GM19452 (cell line): ENCODE data around the gene EXT2.

Source experiments
- ATAC-seq: cut with Tn5 transposase; IDR thresholded peaks from one replicate; pipeline ENCODE4 v1.9.1; 2021; ENCODE audit not compliant: unreplicated experiment

The EXT2 gene

DNA sequence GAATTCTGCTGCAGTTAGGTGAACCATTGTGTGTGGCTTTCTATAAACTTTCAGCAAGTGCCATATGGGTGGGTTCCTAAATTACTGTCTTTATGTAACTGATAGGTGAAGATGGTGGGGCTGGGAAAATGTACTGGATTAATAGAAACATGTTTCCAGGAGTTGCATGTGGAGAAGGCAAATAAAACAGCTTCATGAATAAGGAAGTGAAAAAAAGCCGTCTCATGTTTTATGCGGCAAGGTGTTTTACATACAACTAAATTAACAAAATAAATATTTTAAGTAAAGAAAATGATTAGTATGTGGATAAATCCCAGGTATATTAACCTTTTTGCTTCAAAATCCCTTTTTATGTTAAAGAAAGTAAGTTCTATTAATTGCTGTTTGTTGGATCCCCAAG lies 67.2 kb downstream of the EXT2 start:
- no peak for ATAC-seq

DNA sequence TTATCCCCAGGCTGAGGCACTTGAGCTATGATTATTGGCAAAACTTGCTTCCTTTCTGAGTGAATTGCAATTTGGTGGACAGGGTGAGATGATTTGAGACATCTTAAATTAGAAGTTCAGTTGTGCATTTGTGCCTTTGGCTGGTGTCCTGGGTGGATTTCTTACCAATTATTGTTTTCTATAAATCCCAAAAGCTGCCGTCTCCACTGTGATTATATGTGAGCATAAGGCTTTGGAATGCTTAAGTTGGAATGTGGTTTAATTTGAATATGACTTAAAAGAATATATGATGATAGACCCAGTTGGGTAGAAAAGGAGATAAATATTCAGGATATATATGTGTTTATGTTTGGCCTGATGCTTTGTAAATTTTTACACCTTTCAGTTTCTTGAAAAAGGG lies 70.0 kb downstream of the EXT2 start:
- no peak for ATAC-seq

DNA sequence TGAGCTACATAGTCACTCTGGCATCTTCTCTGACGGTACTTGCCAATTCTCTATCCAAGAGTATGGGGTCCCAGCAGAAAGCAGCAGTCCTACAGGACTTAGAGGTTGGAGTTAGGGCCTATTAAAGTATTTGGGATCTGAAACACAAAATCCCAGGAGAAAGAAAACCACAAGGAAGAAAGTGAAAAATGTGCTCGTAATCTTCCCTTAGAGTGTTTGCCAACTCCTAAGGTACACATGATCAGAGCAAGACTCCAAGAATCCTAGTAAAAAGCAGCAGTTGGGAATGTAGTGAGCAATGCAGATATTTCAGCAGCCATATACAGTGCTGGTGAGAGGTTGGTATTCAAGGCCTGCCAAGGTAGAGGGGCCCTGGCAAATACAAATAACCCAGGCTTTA lies 71.6 kb downstream of the EXT2 start:
- ATAC-seq = no peak

DNA sequence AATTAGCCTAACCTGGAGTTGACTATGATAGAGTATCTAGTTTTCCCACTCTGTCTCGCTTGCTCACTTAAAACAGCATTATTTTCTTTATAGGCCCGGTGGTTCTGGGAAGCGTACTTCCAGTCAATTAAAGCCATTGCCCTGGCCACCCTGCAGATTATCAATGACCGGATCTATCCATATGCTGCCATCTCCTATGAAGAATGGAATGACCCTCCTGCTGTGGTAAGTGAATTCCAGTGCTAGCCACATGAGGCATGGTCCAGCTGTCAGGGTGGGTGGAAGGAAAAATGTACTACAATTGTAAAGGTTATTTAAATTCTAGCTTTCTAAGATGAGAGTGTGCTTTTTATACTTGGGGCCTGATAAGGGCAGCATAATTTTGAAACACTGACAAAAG lies 76.0 kb downstream of the EXT2 start:
- no peak for ATAC-seq

DNA sequence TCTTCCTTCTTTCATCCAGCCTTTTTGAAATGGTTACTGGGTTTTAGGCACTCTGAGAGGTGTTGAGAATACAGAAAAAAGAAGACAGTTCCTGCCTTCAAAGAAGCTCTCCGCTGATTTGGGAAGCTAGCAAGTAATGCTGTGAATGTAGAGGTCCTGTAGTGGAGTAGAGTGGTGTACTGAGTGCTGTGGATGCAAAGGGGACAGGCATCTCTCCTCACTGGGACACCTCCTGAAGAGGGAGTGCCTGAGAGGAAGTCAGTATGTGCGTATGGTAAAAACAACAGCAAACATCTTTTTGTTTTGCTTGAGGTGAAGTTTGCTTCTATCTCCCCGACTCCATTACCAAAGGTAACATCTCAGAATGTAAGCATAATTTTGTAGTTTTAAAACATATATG lies 77.5 kb downstream of the EXT2 start:
- no peak for ATAC-seq

GRCh38 chr11:44174842-44175241 lies 79.4 kb downstream of the EXT2 start:
- ATAC-seq = no peak

DNA sequence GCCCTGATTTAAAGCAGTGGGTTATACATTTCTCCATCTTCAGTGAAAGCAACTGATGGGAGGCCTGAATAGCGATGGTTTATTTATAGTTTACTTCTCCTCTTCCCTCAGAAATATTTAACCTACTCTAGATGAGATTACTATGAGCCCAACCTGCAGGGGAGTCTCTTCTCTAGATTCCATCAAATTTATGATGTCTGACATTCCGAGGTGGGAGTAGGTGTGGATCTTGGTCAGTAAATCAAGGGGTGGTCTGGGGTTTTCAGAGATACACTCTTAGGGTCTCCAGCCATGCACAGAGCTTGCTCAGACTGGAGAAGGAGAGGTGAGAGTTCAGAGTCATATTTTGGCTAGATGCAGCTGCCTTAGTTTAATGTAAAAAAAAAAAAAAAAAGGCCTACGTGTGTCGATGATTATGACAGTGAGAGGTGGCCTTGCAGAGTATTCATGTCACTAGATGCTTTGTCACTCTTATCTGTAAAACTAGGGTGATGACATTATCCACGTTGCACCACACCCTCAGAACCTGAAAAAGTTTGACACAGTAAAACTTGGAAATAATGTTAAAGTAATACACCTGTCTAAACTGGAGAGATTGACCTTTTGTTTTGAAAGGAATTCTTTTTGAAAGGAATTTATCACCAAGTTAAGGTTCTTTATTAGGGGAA lies 81.2 kb downstream of the EXT2 start:
- no peak for ATAC-seq

DNA sequence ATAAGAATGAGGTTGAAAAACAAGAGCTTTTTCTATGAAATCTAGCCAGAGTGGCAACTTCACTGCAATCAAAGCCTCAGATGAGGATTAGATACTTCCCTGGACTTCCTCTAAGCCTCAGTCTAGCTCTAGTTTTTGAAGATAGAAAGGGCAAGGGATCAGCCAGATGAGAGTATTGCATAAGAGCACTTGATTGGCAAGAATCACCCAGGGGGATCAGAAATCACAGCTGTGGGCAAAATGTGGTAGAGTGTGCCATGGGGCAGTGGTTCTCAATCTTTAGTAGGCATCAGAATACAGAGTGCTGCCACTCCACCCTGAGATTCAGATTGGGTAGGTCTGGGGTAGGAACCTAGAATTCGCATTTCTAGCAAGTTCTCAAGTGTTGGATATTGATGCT lies 82.4 kb downstream of the EXT2 start:
- no peak for ATAC-seq

GRCh38 chr11:44178381-44178780 lies 82.9 kb downstream of the EXT2 start:
- no peak for ATAC-seq

DNA sequence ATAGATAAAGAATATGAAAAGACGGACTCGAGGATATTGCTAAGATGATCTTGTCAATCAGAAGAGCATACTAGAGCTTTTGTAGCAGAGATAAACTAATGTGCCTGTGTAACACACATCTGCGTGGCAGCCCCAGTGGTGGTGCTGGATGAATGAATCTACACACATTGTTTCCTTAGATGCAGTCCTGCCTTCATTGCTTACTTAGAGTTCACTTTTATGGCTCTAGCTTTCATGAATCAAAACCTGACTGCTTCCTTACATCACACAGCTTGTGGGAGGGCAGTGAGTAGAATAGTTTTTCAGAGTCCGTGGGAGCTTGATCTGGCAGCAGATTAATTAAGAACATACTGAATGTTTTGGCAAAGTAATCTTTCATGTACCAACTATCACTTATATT lies 83.7 kb downstream of the EXT2 start:
- ATAC-seq = no peak

GRCh38 chr11:44180107-44180506 lies 84.6 kb downstream of the EXT2 start:
- no peak for ATAC-seq

GRCh38 chr11:44185522-44185921 lies 90.0 kb downstream of the EXT2 start:
- no peak for ATAC-seq

- ATAC-seq = no peak
Observed at GRCh38 chr11:44186321-44186930, 90.9 kb downstream of the EXT2 start.

GRCh38 chr11:44188643-44189042 lies 93.2 kb downstream of the EXT2 start:
- no peak for ATAC-seq

DNA sequence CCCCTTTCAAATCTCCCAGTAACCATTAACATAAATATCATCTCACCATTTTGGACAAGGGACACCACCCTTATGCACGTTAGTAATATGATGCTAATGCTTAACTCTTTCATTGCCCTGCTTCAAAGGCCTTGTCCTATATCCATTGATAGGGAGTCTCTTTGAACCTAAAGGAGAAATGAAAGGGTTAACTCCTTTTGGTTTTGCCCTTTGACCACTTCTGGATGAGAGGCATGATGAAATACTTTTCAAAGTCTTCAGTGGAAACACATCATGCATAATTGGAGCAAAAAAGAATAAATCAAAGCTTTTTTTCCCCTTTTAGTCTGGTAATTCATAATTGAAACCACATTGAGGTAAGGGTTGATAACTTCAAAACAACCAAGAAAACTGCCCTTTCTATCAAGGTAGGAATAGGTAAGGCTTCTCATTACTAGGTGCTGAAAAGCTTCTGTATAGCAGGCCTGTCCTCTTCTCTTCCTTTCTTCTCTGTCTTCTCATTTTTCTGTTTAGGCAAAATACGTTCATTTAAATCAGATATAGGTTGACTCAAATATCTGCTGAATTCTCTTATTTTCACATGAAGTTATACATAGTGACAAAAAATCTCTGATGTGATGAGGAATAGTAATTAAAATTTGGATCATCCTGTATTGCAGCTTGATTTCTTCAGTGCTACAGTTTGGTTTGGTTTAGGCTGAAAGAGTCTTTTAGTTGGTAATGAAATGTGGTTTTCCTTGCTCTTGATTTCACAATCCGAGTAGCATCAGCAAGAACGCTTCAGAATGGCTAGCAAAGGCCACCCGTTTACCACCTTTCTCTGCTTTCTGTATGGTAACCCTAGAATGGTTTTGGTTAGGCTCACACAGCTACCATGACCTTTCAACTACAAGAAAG lies 94.8 kb downstream of the EXT2 start:
- no peak for ATAC-seq

DNA sequence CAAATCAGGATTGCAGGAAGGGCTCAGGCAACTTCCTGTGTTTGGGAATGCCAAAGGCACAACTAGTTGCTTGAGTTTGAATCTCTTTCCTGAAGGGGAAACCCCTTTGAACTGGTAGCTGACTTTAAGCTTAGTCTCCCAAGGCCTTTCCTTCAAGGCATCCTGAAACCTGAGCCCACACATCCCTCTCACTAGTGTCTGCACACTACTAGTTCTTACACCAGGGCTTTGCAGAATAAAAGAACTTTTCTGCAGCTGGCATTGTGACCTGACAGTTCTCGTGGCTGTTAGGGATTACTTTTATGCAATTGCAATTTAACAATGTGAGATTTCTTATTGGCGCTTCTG lies 95.4 kb downstream of the EXT2 start:
- ATAC-seq = no peak

GRCh38 chr11:44191322-44192016 lies 96.0 kb downstream of the EXT2 start:
- no peak for ATAC-seq

DNA sequence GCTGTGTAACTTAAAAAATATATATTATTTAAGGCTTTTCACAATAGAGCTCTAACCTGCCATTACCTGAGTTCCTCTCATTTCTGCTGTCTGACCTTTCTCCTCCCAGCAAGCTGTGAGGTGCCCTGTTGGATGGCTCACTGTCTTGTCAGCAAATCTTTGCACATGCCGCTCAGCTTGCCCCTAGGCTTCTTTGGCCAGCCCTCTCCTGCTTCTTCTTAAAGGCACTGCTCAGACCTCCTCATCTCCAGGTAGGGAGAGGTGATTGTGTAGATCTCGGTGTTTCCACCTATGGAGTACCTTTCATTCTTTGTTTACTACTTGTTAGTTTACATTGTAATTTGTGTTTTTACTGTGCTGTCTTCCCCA lies 96.5 kb downstream of the EXT2 start:
- ATAC-seq = no peak

DNA sequence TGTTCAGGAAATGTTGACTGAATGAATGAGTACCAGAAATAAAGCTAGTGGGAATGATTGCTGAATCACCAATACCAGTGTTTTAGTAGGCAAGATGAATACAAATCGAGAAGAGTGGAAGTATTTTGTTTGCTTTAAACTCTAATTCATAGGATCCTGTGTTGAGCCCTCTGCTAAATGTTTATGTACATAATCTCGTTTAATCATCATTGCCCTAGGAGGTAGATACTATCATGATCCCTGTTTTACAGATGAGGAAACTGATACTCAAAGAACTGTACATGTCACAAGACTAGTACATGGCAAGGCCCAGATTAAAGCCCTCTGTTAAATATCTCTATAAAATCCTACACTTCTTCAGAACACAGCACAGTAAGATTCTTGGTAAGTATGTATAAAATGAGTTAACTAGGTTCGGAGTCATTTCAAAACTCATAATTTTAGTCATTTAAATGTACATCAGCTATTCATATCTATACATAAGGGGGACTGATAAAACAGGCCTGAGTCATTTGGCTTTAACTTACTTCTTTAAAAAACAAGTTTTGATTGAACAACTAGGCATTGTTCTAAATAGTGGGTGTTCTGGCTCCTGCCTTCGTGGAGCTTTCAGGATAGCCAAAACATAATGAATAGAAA lies 97.1 kb downstream of the EXT2 start:
- ATAC-seq = no peak

DNA sequence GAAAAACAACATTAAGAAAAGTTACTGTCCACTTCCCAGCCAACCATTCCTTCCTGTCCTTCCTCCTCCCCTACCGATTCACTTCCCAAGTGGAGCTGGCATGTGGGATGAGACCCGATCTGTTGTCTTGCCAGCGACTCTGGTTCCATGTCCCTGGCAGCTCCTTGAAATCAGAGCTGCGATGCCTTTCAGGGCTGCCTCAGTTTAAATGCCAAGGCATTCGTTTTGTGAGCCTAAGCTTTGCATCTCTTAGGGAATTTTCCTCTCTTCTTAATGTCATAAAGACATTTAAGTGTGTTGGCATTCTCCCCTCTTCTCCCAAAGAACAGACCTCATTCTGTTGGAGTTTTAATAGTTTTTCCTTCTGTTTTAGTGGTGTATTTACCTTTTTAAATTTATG lies 98.4 kb downstream of the EXT2 start:
- ATAC-seq = no peak

GRCh38 chr11:44198146-44198724 lies 102.8 kb downstream of the EXT2 start:
- no peak for ATAC-seq
